ENCODE data around the gene ADCK1.
"Not testable (repeated sequence)": the region's sequence is repeated elsewhere in the genome, so short reads cannot be mapped to it uniquely, and the experiment has no call there.

ADCK1 gene

DNA sequence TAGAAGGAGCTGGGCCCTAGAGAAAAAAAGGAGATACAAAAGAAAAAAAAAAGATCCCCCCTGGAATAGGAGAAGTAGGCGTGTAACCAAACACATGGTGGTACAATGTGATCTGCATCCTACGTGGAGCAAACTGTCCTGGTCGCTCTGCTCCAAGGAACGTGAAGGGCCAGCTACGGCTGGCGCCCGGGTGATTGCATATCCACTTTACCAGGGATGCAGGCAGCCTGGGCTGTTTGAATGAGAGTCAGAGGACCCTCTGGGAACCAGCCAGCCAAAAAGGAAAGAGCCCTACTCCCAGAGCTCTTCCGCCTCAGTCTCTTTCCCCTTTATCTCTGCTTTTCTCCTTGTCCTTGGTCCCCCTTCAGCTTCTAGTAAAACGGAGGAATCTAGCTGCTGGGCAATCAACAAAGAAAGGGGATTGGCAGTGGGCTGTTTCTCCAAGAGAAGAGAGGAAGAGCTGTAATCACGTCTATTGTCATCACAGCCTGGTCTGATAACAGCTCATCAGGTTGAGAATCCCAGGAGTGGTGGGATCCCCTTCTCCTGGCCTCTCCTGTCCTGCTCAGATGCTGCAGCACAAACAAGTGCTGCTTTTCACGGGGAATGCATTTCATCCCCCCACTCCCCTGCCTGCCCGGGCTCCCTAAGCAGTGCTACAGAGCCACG, 156.0 kb downstream of the ADCK1 start:
- no peak for DNase-seq (ENCODE audit: low spot score)

GRCh38 chr14:77959686-77960085, 159.8 kb downstream of the ADCK1 start:
- DNase-seq (ENCODE audit: low spot score), result not testable (repeated sequence)

- DNase-seq (ENCODE audit: low spot score), result no peak
Measured at GRCh38 chr14:77961847-77962580, 162.1 kb downstream of the ADCK1 start.

GRCh38 chr14:77962731-77963520, 163.0 kb downstream of the ADCK1 start:
- no peak for DNase-seq (ENCODE audit: low spot score)

- no peak for DNase-seq (ENCODE audit: low spot score)
Measured at GRCh38 chr14:77964586-77964985, 164.7 kb downstream of the ADCK1 start.

- no peak for DNase-seq (ENCODE audit: low spot score)
Measured at GRCh38 chr14:77965050-77965449, 165.1 kb downstream of the ADCK1 start.

GRCh38 chr14:77965919-77966435, 166.1 kb downstream of the ADCK1 start:
- no peak for DNase-seq (ENCODE audit: low spot score)

DNA sequence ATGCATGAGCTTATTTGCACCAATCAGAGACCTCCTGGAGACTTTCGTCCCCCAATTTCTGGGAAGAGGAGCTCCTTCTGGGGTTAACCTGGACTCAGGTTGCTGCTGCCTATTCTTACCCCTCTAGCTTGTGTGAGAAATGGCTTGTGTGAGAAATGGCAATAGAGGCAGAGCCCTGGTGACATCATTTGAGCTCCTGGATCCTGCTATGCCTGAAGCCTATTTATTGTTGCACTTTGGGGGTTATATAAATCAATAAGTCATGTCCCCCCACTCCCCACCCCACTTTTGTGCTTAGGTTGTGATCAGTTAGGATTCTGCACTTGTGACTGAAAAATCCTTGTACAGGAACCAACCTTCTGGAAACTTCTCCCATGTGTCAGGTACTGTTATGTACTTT, 167.2 kb downstream of the ADCK1 start:
- no peak for DNase-seq (ENCODE audit: low spot score)

- DNase-seq (ENCODE audit: low spot score), result no peak
Measured at GRCh38 chr14:77970646-77971045, 170.7 kb downstream of the ADCK1 start.

DNA sequence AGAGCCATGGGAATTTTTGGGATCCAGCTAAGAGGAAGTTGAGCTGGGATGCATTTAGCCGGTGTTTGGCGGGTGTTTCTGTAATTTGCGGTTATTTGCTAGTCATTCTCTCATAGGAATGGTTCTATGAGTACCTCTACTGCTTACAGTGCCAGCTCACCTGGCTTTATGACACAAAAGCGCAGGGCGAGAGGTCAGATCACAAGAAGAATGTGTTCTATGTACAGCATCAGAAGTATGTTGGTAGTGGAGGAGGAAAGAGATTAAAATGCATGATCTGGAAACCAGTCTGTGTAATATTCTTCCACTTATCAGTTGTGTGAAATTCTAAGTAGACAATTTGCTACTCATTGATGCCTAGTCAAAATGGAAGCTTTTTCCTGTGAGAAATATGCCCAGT, 173.3 kb downstream of the ADCK1 start:
- no peak for DNase-seq (ENCODE audit: low spot score)

DNA sequence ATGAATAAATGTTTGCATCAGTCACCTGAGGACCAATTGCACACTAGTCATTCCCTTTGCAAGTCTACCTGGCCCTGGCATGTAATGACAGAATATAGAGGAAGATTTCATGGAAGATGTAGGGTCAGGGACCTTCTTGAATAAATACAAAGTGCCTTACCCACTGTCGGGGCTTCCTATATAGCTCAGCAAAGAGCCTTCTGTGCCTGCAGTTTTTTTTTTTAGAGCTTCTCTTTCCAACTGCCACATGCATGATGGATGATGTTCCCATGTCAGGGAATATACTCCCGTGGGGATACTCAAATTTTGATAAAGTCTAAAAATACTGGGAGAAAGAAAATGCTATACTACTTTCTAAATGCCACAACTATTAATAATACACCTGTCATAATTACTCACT, 176.7 kb downstream of the ADCK1 start:
- no peak for DNase-seq (ENCODE audit: low spot score)

DNA sequence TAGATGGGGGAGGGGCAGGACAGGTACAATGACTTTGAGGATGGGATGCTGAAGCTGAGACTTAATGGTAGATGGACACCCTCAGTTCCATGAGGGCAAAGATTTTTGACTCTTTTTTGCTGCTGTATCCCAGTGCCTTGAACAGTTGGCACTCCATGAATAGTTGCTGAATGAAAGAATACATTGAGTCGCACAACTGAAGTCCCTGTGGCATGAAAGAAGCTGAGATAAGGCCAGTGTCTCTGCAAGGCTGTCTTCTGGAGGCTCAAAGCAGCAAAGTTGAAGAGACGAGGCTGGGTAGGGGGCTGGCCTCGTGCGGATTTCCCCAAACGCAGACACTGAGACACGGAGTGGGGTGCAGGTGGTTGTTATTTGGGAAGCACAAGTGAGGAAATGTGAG, 179.3 kb downstream of the ADCK1 start:
- no peak for DNase-seq (ENCODE audit: low spot score)

DNA sequence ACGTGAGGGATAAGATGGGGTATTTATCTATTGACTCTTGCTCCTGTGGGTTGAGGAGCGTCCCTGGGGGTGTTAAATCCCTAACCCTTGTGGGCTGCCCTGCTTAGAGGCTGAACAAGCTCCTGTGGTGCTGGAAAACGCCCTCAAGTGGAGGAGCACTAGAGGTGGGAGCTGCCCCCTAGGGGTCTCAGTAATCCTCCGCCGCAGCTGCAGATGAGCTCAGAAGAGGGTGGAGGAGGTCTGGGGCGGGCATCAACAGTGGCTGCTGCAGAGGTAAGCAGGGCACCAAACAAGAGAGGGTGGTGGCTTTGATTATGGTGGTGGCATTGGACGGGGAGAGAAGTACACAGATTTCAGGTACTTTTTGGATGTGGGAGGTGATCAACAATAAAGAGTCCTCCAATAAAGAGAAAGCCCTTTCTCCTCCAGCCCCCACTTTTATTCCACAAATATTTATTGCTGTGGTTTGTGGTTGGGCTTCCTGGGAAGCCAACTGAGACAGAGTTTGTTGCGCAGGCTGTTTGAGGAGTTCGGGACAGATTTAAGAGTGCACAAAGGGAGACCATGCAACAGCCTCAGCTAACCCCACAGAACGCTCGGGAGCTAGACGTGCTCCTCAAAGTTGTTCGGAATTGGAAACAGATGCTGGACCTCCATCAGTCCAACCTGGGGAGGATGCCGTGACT, 179.9 kb downstream of the ADCK1 start:
- no peak for DNase-seq (ENCODE audit: low spot score)

- DNase-seq (ENCODE audit: low spot score), result no peak
Measured at GRCh38 chr14:77980475-77981321, 180.8 kb downstream of the ADCK1 start.
